HEK293 (cell line): ENCODE measurements around the gene NFKBIB.

ENCODE experiments used
- YY1 ChIP-seq: fragments of 450-650 bp; formaldehyde crosslinking; IDR thresholded peaks from 2 replicates; pipeline ENCODE4 v1.5.1; 2018; ENCODE audit warnings: missing biosample characterization, missing genetic modification characterization
- ZBTB1 ChIP-seq: fragments of 450-650 bp; formaldehyde crosslinking; IDR thresholded peaks from 2 replicates; pipeline ENCODE4 v1.5.1; 2016; ENCODE audit warnings: missing biosample characterization, missing genetic modification characterization
- ZBTB20 ChIP-seq: fragments of 450-650 bp; formaldehyde crosslinking; IDR thresholded peaks from 2 replicates; pipeline ENCODE4 v1.5.1; 2016; ENCODE audit warnings: missing biosample characterization, missing genetic modification characterization
- ZNF146 ChIP-seq: fragments of 450-650 bp; formaldehyde crosslinking; IDR thresholded peaks from 2 replicates; pipeline ENCODE4 v1.5.1; 2016; ENCODE audit warnings: missing biosample characterization, missing genetic modification characterization
- ZNF184 ChIP-seq: fragments of 450-650 bp; IDR thresholded peaks from 2 replicates; pipeline ENCODE4 v1.5.1; 2018; ENCODE audit warnings: missing biosample characterization, mild to moderate bottlenecking, missing genetic modification characterization
- ZNF341 ChIP-seq: fragments of 450-650 bp; formaldehyde crosslinking; IDR thresholded peaks from 2 replicates; pipeline ENCODE4; 2016; ENCODE audit warnings: low read depth, missing biosample characterization, missing genetic modification characterization
- ZNF362 ChIP-seq: fragments of 450-650 bp; formaldehyde crosslinking; IDR thresholded peaks from 2 replicates; pipeline ENCODE4 v1.5.1; 2016; ENCODE audit warnings: missing biosample characterization, missing genetic modification characterization
- ZNF561 ChIP-seq: fragments of 450-650 bp; IDR thresholded peaks from 2 replicates; pipeline ENCODE4 v1.5.1; 2018; ENCODE audit warnings: missing biosample characterization, missing genetic modification characterization, borderline replicate concordance
- ZNF610 ChIP-seq: fragments of 450-650 bp; formaldehyde crosslinking; IDR thresholded peaks from 2 replicates; pipeline ENCODE4 v1.5.1; 2016; ENCODE audit warnings: missing biosample characterization, missing genetic modification characterization, borderline replicate concordance
- ZNF692 ChIP-seq: fragments of 450-650 bp; formaldehyde crosslinking; IDR thresholded peaks from 2 replicates; pipeline ENCODE4 v1.5.1; 2016; ENCODE audit warnings: missing biosample characterization, missing genetic modification characterization
- ZNF701 ChIP-seq: fragments of 450-650 bp; formaldehyde crosslinking; IDR thresholded peaks from 2 replicates; pipeline ENCODE4 v1.5.1; 2016; ENCODE audit warnings: missing biosample characterization, missing genetic modification characterization
- ZNF830 ChIP-seq: fragments of 450-650 bp; IDR thresholded peaks from 2 replicates; pipeline ENCODE4 v1.5.0; 2018; ENCODE audit warnings: missing biosample characterization, missing genetic modification characterization, low read depth, mild to moderate bottlenecking, moderate library complexity
- TF ChIP-seq, protein P1 (sequence below): fragments of 450-650 bp; formaldehyde crosslinking; IDR thresholded peaks from 2 replicates; pipeline ENCODE4 v1.5.1; 2016; ENCODE audit warnings: missing biosample characterization, missing genetic modification characterization
- TF ChIP-seq, protein P2 (sequence below): fragments of 450-650 bp; formaldehyde crosslinking; IDR thresholded peaks from 2 replicates; pipeline ENCODE4 v1.5.1; 2016; ENCODE audit warnings: missing biosample characterization, missing genetic modification characterization
- TF ChIP-seq, protein P3 (sequence below): IDR thresholded peaks from 2 replicates; pipeline ENCODE4 v1.6.1; 2011; ENCODE audit warnings: mild to moderate bottlenecking, low read depth, low read length, borderline replicate concordance
- TF ChIP-seq, protein P4 (sequence below): fragments of 450-650 bp; formaldehyde crosslinking; IDR thresholded peaks from 2 replicates; pipeline ENCODE4 v1.5.1; 2016; ENCODE audit warnings: missing biosample characterization, missing genetic modification characterization
- TF ChIP-seq, protein P5 (sequence below): fragments of 450-650 bp; formaldehyde crosslinking; conservative IDR thresholded peaks from 2 replicates; pipeline ENCODE4 v1.5.1; 2016; ENCODE audit warnings: low read depth, missing biosample characterization, missing genetic modification characterization
- TF ChIP-seq, protein P6 (sequence below): fragments of 450-650 bp; formaldehyde crosslinking; IDR thresholded peaks from 2 replicates; pipeline ENCODE4 v1.5.1; 2016; ENCODE audit warnings: missing biosample characterization, missing genetic modification characterization

NFKBIB gene

DNA sequence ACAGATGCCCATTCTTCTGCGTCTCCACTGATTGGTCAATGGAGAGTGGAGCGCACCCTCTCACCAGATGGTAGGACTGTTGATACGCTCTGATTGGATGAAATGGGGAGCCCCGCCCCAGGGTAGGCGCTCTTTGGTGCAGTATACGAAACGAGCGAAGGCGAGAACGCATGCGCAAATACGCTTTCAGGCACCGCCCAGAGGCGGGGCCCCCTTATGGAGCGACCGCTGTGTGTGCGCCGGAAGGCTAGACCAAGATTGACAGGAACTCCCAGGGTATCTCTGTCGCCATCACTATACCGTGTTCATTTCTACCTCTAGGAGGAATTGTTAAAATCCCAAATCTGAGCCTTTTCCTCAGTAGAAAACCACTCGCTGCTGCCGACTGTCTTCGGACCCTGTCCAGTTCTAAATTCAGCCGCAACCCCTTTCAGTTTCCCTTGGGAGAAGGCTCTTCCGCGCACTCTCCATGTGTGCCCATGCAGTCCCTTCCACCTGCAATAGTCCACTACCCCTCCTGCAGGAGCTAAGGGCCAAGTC lies 49.3 kb upstream of the NFKBIB start (continued):
- TF ChIP-seq, protein P1, sequence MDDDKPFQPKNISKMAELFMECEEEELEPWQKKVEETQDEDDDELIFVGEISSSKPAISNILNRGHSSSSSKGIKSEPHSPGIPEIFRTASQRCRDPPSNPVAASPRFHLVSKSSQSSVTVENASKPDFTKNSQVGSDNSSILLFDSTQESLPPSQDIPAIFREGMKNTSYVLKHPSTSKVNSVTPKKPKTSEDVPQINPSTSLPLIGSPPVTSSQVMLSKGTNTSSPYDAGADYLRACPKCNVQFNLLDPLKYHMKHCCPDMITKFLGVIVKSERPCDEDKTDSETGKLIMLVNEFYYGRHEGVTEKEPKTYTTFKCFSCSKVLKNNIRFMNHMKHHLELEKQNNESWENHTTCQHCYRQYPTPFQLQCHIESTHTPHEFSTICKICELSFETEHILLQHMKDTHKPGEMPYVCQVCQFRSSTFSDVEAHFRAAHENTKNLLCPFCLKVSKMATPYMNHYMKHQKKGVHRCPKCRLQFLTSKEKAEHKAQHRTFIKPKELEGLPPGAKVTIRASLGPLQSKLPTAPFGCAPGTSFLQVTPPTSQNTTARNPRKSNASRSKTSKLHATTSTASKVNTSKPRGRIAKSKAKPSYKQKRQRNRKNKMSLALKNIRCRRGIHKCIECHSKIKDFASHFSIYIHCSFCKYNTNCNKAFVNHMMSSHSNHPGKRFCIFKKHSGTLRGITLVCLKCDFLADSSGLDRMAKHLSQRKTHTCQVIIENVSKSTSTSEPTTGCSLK (tag by site-specific recombination): no peak
- TF ChIP-seq ZBTB20 (tag by site-specific recombination): peak; percentile 37
- TF ChIP-seq ZNF146 (tag by site-specific recombination): no peak
- no peak for TF ChIP-seq ZNF362 (tag by site-specific recombination)
- TF ChIP-seq ZNF561 (tag by site-specific recombination): peak; percentile 47; the same call in 1 of the 2 replicates
- TF ChIP-seq, protein P2, sequence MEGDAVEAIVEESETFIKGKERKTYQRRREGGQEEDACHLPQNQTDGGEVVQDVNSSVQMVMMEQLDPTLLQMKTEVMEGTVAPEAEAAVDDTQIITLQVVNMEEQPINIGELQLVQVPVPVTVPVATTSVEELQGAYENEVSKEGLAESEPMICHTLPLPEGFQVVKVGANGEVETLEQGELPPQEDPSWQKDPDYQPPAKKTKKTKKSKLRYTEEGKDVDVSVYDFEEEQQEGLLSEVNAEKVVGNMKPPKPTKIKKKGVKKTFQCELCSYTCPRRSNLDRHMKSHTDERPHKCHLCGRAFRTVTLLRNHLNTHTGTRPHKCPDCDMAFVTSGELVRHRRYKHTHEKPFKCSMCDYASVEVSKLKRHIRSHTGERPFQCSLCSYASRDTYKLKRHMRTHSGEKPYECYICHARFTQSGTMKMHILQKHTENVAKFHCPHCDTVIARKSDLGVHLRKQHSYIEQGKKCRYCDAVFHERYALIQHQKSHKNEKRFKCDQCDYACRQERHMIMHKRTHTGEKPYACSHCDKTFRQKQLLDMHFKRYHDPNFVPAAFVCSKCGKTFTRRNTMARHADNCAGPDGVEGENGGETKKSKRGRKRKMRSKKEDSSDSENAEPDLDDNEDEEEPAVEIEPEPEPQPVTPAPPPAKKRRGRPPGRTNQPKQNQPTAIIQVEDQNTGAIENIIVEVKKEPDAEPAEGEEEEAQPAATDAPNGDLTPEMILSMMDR (tag by site-specific recombination): peak; percentile 92
- TF ChIP-seq ZNF341 (tag by site-specific recombination): peak; percentile 94
- TF ChIP-seq ZNF701 (tag by site-specific recombination): no peak
- TF ChIP-seq, protein P3, sequence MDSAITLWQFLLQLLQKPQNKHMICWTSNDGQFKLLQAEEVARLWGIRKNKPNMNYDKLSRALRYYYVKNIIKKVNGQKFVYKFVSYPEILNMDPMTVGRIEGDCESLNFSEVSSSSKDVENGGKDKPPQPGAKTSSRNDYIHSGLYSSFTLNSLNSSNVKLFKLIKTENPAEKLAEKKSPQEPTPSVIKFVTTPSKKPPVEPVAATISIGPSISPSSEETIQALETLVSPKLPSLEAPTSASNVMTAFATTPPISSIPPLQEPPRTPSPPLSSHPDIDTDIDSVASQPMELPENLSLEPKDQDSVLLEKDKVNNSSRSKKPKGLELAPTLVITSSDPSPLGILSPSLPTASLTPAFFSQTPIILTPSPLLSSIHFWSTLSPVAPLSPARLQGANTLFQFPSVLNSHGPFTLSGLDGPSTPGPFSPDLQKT: no peak
- TF ChIP-seq ZBTB1: no peak
- no peak for TF ChIP-seq ZNF184 (tag by site-specific recombination)
- TF ChIP-seq, protein P4, sequence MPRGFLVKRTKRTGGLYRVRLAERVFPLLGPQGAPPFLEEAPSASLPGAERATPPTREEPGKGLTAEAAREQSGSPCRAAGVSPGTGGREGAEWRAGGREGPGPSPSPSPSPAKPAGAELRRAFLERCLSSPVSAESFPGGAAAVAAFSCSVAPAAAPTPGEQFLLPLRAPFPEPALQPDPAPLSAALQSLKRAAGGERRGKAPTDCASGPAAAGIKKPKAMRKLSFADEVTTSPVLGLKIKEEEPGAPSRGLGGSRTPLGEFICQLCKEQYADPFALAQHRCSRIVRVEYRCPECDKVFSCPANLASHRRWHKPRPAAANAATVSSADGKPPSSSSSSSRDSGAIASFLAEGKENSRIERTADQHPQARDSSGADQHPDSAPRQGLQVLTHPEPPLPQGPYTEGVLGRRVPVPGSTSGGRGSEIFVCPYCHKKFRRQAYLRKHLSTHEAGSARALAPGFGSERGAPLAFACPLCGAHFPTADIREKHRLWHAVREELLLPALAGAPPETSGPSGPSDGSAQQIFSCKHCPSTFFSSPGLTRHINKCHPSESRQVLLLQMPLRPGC (tag by site-specific recombination): 0 out of 2 replicates have a peak, but pooled peaks have one; percentile 41
- no peak for TF ChIP-seq ZNF830
- TF ChIP-seq ZNF692 (tag by site-specific recombination): peak; percentile 58
- peak; percentile 78; the same call in 1 of the 2 replicates for TF ChIP-seq ZNF610 (tag by site-specific recombination)
- TF ChIP-seq, protein P5, sequence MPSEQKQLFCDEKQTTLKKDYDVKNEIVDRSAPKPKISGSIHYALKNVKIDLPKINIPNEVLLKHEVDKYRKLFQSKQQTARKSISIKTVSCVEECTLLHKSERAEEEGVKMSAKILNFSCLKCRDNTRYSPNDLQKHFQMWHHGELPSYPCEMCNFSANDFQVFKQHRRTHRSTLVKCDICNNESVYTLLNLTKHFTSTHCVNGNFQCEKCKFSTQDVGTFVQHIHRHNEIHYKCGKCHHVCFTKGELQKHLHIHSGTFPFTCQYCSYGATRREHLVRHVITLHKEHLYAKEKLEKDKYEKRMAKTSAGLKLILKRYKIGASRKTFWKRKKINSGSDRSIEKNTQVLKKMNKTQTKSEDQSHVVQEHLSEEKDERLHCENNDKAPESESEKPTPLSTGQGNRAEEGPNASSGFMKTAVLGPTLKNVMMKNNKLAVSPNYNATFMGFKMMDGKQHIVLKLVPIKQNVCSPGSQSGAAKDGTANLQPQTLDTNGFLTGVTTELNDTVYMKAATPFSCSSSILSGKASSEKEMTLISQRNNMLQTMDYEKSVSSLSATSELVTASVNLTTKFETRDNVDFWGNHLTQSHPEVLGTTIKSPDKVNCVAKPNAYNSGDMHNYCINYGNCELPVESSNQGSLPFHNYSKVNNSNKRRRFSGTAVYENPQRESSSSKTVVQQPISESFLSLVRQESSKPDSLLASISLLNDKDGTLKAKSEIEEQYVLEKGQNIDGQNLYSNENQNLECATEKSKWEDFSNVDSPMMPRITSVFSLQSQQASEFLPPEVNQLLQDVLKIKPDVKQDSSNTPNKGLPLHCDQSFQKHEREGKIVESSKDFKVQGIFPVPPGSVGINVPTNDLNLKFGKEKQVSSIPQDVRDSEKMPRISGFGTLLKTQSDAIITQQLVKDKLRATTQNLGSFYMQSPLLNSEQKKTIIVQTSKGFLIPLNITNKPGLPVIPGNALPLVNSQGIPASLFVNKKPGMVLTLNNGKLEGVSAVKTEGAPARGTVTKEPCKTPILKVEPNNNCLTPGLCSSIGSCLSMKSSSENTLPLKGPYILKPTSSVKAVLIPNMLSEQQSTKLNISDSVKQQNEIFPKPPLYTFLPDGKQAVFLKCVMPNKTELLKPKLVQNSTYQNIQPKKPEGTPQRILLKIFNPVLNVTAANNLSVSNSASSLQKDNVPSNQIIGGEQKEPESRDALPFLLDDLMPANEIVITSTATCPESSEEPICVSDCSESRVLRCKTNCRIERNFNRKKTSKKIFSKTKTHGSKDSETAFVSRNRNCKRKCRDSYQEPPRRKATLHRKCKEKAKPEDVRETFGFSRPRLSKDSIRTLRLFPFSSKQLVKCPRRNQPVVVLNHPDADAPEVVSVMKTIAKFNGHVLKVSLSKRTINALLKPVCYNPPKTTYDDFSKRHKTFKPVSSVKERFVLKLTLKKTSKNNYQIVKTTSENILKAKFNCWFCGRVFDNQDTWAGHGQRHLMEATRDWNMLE: peak; percentile 34; the same call in 1 of the 2 replicates
- TF ChIP-seq, protein P6, sequence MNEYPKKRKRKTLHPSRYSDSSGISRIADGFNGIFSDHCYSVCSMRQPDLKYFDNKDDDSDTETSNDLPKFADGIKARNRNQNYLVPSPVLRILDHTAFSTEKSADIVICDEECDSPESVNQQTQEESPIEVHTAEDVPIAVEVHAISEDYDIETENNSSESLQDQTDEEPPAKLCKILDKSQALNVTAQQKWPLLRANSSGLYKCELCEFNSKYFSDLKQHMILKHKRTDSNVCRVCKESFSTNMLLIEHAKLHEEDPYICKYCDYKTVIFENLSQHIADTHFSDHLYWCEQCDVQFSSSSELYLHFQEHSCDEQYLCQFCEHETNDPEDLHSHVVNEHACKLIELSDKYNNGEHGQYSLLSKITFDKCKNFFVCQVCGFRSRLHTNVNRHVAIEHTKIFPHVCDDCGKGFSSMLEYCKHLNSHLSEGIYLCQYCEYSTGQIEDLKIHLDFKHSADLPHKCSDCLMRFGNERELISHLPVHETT (tag by site-specific recombination): peak; percentile 64
- TF ChIP-seq YY1: peak; percentile 14; the same call in 1 of the 2 replicates
